OCI-LY3 (cell line): Measurements from ENCODE around the gene MACROD1.

Experiments
- H2AFZ ChIP-seq: fragments of 200-600, 300-600 bp; shearing (Covaris generic); 2 replicates; pipeline ENCODE4 v1.6.0; 2014; ENCODE audit warnings: antibody characterized with exemption, low read depth, low read length
- H3K27ac ChIP-seq: fragments of 200-600, 300-600 bp; sonication (generic); 2 replicates; pipeline ENCODE4 v1.5.1; 2014; ENCODE audit warnings: mild to moderate bottlenecking, low read length, moderate library complexity, mixed read lengths
- H3K27me3 ChIP-seq: fragments of 200-600, 300-600 bp; sonication (generic); 2 replicates; pipeline ENCODE4 v1.6.1; 2014; ENCODE audit warnings: low read depth, low read length, mixed read lengths
- H3K36me3 ChIP-seq: fragments of 200-600, 300-600 bp; sonication (generic); replicated peaks from 2 replicates; pipeline ENCODE3; 2014; ENCODE audit warnings: low read depth, low read length, mixed read lengths
- H3K4me1 ChIP-seq: fragments of 300-600, 200-600 bp; sonication (generic); 2 replicates; pipeline ENCODE4 v1.6.1; 2014; ENCODE audit warnings: low read length, mixed read lengths
- H3K4me2 ChIP-seq: fragments of 200-600, 300-600 bp; sonication (generic); 2 replicates; pipeline ENCODE4 v1.6.1; 2014; ENCODE audit warnings: low read length, mixed read lengths
- H3K4me3 ChIP-seq: fragments of 300-600, 200-600 bp; sonication (generic); 2 replicates; pipeline ENCODE4 v1.5.1; 2014; ENCODE audit warnings: antibody characterized with exemption, mild to moderate bottlenecking, low read length, moderate library complexity
- H3K79me2 ChIP-seq: fragments of 300-600, 200-600 bp; shearing (Covaris generic); 2 replicates; pipeline ENCODE4 v1.6.1; 2014; ENCODE audit warnings: mild to moderate bottlenecking, low read length, mixed read lengths
- H3K9ac ChIP-seq: fragments of 300-600, 200-600 bp; shearing (Covaris generic); 2 replicates; pipeline ENCODE4 v1.6.0; 2014; ENCODE audit warnings: mild to moderate bottlenecking, low read length, moderate library complexity
- H3K9me3 ChIP-seq: fragments of 200-600, 300-600 bp; shearing (Covaris generic); 2 replicates; pipeline ENCODE4 v1.6.1; 2014; ENCODE audit warnings: low read length, mixed read lengths; ENCODE audit not compliant: insufficient read depth
- H4K20me1 ChIP-seq: fragments of 200-600, 300-600 bp; sonication (generic); 2 replicates; pipeline ENCODE4 v1.6.1; 2016; ENCODE audit warnings: low read length, mixed read lengths; ENCODE audit not compliant: insufficient read depth
- CTCF ChIP-seq: fragments of 200-600, 300-600 bp; sonication (generic); IDR thresholded peaks from 2 replicates; pipeline ENCODE4 v1.5.1; 2014; ENCODE audit warnings: antibody characterized with exemption, low read length, low read depth
- EZH2phosphoT487 ChIP-seq: fragments of 200-600 bp; shearing (Covaris generic); IDR thresholded peaks from 2 replicates; pipeline ENCODE4 v1.6.1; 2018; ENCODE audit warnings: antibody characterized with exemption, mixed run types, low read depth

MACROD1 gene

GRCh38 chr11:64089493-64089892 is 76.4 kb downstream of the MACROD1 start:
- Histone ChIP-seq H3K9me3 (no peaks in the 10 kb centered on the region), H3K4me1 (peaks cover 21% of the 10 kb centered on the region), H3K27me3 (no peaks in the 10 kb centered on the region), H3K36me3 (no peaks in the 10 kb centered on the region), H3K79me2 (no peaks in the 10 kb centered on the region), H3K9ac (no peak overlapping the region), H4K20me1 (0 out of 2 replicates have a peak, but pooled peaks cover 5% of the 10 kb centered on the region), H3K4me3 (no peak overlapping the region), H3K4me2 (no peak overlapping the region), H2AFZ (no peak overlapping the region), H3K27ac (no peak overlapping the region)
- no peak for TF ChIP-seq EZH2phosphoT487
- TF ChIP-seq CTCF: no peak

DNA sequence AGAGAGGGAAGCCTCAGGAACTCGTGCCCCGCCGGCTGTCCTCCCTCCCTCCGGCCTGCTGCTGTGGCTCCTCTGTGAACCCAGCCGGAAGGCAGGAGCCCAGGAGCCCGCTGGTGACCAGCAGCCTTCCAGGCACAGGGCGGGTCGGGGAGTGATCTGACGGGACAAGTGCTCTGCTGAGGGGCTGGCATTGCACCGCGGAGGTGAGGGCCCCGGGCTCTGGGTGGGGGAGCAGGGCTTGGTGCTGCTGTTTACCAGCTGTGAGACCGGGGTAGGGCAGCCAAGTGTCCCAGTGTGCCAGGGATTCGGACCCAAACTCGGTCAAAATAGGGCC is 76.9 kb downstream of the MACROD1 start:
- Histone ChIP-seq H3K36me3 (no peaks in the 10 kb centered on the region), H3K9ac (no peak overlapping the region), H2AFZ (no peak overlapping the region), H3K27me3 (no peaks in the 10 kb centered on the region), H3K27ac (no peak overlapping the region), H3K4me1 (peaks cover 21% of the 10 kb centered on the region), H3K9me3 (no peaks in the 10 kb centered on the region), H3K4me3 (peak overlapping the region; percentile 58), H3K79me2 (no peaks in the 10 kb centered on the region), H3K4me2 (peak overlapping the region; percentile 60), H4K20me1 (0 out of 2 replicates have a peak, but pooled peaks cover 6% of the 10 kb centered on the region)
- TF ChIP-seq CTCF (no peak), EZH2phosphoT487 (no peak)

DNA sequence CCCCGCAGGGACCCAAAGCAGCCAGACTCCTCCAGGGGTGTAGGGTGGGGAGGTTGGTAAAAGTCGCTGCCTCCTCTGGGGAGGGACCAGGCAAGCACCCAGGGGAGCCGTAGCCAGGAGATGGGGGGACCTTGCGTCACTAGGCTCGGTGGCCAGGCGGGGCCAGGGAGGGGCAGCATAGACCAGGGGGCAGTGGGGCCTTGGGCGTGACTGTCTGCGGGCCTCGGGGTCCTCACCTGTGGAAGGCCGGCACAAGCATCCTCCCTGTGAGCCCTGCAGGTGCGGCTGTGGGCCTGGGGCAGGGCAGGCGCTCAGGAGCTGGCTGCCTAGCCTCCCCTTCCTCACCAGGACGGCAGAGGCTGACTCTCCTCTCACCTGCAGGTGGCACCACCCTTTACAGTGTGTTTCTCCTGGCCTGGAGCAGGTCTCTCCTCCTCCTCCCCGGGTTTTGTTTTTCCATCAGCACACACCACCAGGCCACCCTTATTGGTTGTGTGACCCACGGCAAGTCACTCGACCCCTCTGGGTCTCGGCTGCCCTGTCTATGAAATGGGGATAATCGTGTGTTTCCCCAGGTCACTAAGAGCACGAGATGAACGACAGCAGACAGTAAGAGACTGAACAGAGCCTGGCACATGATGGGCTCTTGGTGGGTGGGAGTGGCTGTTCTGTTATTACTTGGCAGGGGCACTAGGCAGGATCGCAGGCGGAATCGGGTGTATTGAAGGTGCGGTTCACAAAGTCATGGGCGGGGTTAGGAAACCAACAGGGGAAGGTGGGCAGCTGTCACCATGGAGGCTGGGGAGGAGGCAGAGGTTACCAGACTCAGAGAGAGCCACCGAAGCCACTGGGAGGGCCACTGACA is 77.5 kb downstream of the MACROD1 start:
- H3K4me2 ChIP-seq: peak overlapping the region; percentile 60
- no peaks in the 10 kb centered on the region for H3K36me3 ChIP-seq
- H3K27ac ChIP-seq: no peak overlapping the region
- peak overlapping the region; percentile 58 for H3K4me3 ChIP-seq
- no peak overlapping the region for H3K9ac ChIP-seq
- H3K27me3 ChIP-seq: no peaks in the 10 kb centered on the region
- H3K9me3 ChIP-seq: no peaks in the 10 kb centered on the region
- H2AFZ ChIP-seq: 0 out of 2 replicates have a peak overlapping the region, but pooled peaks have one; percentile 55
- H3K79me2 ChIP-seq: no peaks in the 10 kb centered on the region
- TF ChIP-seq EZH2phosphoT487 (no peak), CTCF (peak; percentile 74)
- H3K4me1 ChIP-seq: peaks cover 21% of the 10 kb centered on the region
- 0 out of 2 replicates have a peak, but pooled peaks cover 6% of the 10 kb centered on the region for H4K20me1 ChIP-seq

DNA sequence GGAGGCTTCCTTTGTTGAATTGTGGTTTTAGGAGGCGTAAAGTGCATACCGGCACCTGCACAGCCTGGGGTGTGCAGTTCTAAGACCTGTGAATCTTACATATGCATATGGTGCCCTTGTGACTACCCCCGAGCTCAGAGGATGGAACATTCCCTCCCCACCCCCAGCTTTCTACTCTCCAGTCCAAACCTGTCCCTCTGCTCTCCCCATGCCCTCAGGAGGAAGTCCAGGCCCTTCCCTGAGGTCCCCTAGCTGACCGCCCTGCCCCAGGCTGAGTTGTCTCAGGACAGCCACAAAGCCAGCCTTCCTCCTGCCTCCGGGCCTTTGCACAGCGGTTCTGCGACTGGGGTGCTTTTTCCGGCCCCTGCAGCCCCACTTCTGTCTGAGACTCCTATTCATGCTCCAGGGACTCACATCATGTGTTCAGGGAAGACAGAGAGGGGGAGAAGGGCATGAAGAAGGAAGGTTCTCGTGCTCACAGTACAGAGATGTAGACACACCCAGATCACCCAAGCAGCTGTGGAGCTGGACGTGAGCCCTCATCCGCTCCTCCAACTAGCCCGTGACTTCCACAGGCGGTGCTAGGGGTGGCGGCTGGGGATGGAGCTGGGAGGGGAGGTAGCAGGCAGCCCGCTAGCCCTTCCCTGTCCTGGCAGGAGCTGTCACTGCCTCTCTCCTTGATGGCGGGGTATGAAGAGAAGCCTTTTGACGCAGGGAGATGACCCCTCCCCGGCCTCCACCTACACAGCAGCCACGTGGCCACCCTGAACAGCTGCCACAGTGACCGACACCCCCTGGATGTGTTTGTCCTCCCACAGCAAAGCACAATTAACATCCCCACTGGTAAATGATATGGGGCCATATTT is 79.4 kb downstream of the MACROD1 start:
- H3K36me3 ChIP-seq: no peaks in the 10 kb centered on the region
- H3K4me2 ChIP-seq: no peak overlapping the region
- peaks cover 19% of the 10 kb centered on the region for H3K4me1 ChIP-seq
- no peaks in the 10 kb centered on the region for H3K9me3 ChIP-seq
- H3K4me3 ChIP-seq: no peak overlapping the region
- no peak overlapping the region for H3K27ac ChIP-seq
- no peak overlapping the region for H3K9ac ChIP-seq
- no peaks in the 10 kb centered on the region for H3K79me2 ChIP-seq
- H3K27me3 ChIP-seq: no peaks in the 10 kb centered on the region
- TF ChIP-seq EZH2phosphoT487: no peak
- TF ChIP-seq CTCF: no peak
- H2AFZ ChIP-seq: no peak overlapping the region
- 0 out of 2 replicates have a peak, but pooled peaks cover 6% of the 10 kb centered on the region for H4K20me1 ChIP-seq
